Measurements from ENCODE around the gene PRSS27.
"Not testable (repeated sequence)": the region's sequence is repeated elsewhere in the genome, so short reads cannot be mapped to it uniquely, and the experiment has no call there.

PRSS27 gene

DNA sequence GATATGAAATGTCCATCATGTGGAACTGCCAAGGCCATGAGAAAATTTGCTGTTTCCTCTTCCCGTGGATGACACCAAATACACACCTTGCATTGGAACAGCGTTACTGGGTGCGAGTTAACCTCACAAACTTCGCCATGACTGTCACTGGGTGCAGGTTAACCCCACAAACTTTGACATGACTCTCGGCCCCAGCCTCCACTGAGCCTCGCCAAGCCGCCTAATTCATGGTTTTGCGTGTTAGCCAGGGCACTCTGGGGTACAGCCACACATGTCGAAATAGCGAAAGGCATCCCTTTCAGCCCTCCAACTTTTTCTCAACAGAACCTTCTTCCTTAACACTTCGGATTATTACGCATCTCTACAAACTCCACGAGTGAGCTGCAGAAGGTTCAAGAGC is 48.3 kb downstream of the PRSS27 start:
- DNase-seq: no peak

DNA sequence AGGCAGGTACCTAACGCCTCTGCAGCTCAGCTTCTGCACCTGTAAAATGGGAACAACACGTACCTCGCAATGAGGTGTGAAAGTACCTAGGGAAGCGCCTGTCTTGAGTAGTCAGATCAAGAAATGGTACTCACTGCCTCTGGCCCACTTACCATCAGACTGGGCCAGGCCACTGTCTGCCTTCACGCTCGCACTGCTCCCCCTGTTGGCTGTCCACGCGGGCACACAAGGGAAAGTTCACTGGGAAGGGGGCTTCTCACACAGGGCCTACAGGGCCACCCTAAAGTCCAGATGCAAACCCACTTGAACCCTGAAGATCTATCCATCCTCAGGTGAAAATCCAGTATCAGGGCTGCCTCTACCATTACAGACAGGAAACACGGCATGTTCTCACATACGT is 48.8 kb downstream of the PRSS27 start:
- not testable (repeated sequence) for DNase-seq

DNA sequence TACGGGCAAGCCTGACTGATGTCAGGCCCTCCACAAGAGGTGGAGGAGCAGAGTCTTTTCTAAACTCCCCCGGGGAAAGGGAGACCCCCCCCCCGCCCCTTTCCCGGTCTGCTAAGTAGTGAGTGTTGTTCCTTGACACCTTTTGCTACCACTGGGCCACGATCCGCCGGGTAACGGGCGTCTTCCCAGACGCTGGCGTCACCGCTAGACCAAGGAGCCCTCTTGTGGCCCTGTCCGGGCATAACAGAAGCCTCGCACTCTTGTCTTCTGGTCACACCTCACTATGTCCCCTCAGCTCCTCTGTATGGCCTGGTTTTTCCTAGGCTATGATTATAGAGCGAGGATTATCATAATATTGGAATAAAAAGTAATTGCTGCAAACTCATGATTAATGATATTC is 50.0 kb downstream of the PRSS27 start:
- peak; percentile 48 for DNase-seq

DNA sequence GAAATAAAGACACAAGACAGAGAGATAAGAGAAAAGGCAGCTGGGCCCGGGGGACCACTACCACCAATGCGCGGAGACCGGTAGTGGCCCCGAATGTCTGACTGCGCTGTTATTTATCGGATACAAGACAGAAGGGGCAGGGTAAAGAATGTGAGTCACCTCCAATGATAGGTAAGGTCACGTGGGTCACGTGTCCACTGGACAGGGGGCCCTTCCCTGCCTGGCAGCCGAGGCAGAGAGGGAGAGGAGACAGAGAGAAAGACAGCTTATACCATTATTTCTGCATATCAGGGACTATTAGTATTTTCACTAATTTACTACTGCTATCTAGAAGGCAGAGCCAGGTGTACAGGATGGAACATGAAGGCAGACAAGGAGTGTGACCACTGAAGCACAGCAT is 50.4 kb downstream of the PRSS27 start:
- not testable (repeated sequence) for DNase-seq

DNA sequence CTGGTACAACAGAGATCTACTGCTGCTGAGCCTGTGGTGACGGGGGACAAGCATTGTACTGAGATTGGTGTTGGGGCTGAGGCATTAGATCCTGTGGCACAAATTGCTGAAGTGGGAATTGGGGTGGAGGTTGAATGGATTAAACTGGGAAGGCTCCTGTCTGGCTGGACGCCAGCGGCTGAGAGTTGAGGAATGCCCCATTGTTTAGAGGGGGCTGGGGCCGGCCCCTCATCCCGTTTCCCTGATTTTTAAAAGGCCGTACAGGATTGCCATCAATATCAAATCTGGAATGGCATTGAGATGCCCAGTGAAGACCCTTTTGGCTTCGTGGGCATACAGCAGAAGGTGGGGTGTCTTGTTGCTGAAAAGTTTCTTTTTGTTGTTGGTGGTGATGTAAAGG is 53.4 kb downstream of the PRSS27 start:
- DNase-seq: not testable (repeated sequence)

DNA sequence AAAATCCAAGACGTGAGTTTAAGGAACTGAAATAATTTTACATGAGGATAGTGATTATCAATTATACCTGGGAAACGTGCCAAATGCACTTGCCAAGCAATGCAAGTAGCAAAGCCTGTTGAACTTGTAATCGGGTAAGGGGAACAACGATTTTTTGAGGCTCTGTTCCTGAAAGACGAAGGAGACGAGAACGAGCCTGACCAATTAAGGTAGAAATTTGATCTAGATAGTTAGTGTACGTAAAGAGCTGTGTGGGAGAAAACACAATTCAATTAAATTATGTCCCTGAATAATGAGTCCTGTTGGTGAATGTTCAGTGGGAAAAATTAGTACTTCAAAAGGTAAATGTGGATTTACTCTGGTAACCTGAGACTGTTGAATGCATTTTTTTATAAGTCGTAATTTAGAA is 55.4 kb downstream of the PRSS27 start:
- no peak for DNase-seq

DNA sequence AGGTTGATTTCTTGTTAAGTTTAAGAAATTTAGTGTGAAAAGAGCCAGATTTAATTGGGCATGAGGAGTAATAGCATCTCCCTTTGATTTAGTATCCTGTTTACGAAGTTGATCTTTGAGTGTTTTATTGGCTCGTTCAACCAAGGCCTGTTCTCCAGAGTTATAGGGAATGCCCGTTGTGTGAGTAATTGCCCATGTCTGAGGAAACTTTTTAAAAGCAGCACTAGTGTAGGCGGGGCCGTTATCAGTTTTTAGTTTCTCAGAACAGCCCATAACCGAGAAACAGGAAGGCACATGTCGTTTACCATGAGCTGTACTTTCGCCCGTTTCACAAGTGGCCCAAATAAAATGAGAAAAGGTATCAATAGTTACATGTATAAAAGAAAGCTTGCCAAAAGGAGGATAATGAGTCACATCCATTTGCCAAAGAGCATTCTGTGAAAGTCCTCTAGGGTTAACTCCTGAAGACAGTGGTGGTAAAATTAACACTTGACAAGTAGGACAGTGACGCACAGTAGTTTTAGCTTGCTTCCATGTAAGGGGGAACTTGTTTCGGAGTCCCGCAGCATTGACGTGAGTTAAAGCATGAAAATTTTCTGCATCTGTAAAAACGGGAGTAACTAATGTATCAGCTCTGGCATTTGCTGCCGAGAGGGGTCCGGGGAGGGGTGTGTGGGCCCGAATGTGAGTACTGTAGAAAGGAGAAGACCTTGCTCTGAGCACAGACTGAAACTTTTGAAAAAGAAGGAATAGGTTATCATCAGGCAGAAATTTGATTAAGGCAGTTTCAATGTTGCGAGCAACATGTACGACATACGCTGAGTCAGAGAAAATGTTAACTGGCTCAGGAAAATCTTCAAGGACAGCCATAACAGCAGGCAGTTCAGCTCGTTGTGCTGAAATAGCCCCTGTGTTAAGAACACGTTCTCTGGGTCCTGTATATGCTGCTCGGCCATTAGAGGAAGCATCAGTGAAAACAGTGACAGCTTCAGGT is 56.2 kb downstream of the PRSS27 start:
- DNase-seq: peak; percentile 47
